Measurements from ENCODE around the gene PCDHGA12. TPM values are rescaled to one million over a fixed set of nuclear protein-coding genes. Genes with fewer than 3 reads are reported as not detected.
"Not testable (repeated sequence)": the region's sequence is repeated elsewhere in the genome, so short reads cannot be mapped to it uniquely, and the experiment has no call there.

The PCDHGA12 gene
- total RNA-seq, 1 donor from 2014 or later: 10.6 TPM

- Histone ChIP-seq H3K27me3 (no peaks in the 10 kb centered on the region), H3K4me3 (peak overlapping the region in 1 of 2 donors; percentile 14), H3K36me3 (peaks cover 0 to 20% of the 10 kb centered on the region in 2 donors), H3K27ac (no peak overlapping the region), H3K4me1 (no peaks in the 10 kb centered on the region), H3K9me3 (peaks cover 82% of the 10 kb centered on the region)
- intact Hi-C loops (cut with DNase I): no loop called here
- TF ChIP-seq POLR2A (IDR thresholded peaks at IDR 0.05): no peak
- TF ChIP-seq POLR2AphosphoS5 (IDR thresholded peaks at IDR 0.05; ENCODE audit: insufficient read depth in 1 of 2, low read depth in 1 of 2): no peak
- TF ChIP-seq, protein P1, sequence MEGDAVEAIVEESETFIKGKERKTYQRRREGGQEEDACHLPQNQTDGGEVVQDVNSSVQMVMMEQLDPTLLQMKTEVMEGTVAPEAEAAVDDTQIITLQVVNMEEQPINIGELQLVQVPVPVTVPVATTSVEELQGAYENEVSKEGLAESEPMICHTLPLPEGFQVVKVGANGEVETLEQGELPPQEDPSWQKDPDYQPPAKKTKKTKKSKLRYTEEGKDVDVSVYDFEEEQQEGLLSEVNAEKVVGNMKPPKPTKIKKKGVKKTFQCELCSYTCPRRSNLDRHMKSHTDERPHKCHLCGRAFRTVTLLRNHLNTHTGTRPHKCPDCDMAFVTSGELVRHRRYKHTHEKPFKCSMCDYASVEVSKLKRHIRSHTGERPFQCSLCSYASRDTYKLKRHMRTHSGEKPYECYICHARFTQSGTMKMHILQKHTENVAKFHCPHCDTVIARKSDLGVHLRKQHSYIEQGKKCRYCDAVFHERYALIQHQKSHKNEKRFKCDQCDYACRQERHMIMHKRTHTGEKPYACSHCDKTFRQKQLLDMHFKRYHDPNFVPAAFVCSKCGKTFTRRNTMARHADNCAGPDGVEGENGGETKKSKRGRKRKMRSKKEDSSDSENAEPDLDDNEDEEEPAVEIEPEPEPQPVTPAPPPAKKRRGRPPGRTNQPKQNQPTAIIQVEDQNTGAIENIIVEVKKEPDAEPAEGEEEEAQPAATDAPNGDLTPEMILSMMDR (IDR thresholded peaks at IDR 0.05): no peak
- no peak for DNase-seq (ENCODE audit: extremely low spot score in 2 of 2)
Measured at GRCh38 chr5:141403387-141403786, 26.9 kb upstream of the PCDHGA12 start.

DNA sequence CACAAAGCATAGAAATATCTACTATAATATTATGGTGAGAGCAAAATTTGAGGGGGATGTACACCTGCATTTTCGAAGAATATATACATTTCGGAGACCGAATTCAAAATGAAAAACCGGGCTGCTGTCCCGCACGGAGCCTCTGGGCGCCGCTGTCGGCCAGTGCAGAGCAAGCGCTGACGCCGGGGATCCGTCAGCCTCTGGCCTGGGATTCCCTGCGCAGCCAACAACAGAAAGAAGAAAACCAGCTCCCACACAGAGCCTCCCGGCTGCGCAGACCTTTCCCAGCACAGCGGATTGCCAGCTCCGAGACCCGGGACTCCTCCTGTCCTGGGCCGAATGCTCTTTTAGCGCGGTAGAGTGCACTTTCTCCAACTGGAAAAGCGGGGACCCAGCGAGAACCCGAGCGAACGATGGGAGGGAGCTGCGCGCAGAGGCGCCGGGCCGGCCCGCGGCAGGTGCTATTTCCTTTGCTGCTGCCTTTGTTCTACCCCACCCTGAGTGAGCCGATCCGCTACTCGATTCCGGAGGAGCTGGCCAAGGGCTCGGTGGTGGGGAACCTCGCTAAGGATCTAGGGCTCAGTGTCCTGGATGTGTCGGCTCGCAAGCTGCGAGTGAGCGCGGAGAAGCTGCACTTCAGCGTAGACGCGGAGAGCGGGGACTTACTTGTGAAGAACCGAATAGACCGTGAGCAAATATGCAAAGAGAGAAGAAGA, 22.4 kb upstream of the PCDHGA12 start, which contains the start of gene PCDHGB6:
Gene PCDHGB6 (plus strand): TSS at position 232 of the 716 bp plus-strand sequence. CDS start 182 bp downstream, at position 414.
- H3K4me1 ChIP-seq; H3K27ac ChIP-seq; H3K27me3 ChIP-seq; DNase-seq (ENCODE audit: extremely low spot score in 2 of 2); intact Hi-C loops (cut with DNase I); H3K36me3 ChIP-seq: not testable (repeated sequence)
- Histone ChIP-seq H3K9me3 (peaks cover 87% of the 10 kb centered on the region), H3K4me3 (peak within 1 kb of the TSS; percentile 5 to 13)
- TF ChIP-seq, protein P1 (IDR thresholded peaks at IDR 0.05): peak in 1 of 3 experiments; percentile 22

- Histone ChIP-seq H3K4me3 (no peak overlapping the region), H3K4me1 (no peaks in the 10 kb centered on the region), H3K27me3 (no peaks in the 10 kb centered on the region), H3K36me3 (peaks cover 0 to 6% of the 10 kb centered on the region in 2 donors), H3K9me3 (peaks cover 87% of the 10 kb centered on the region), H3K27ac (no peak overlapping the region)
- intact Hi-C loops (cut with DNase I): loop anchor here (10.0 kb wide), 2 partner anchors 115 to 155 kb away; no protein-coding TSS in a partner anchor
- DNase-seq (ENCODE audit: extremely low spot score in 2 of 2): no peak
- TF ChIP-seq, protein P1 (IDR thresholded peaks at IDR 0.05): no peak
- TF ChIP-seq POLR2AphosphoS5 (IDR thresholded peaks at IDR 0.05; ENCODE audit: insufficient read depth in 1 of 2, low read depth in 1 of 2) (no peak), POLR2A (IDR thresholded peaks at IDR 0.05) (no peak)
Measured at GRCh38 chr5:141409598-141410306, 20.6 kb upstream of the PCDHGA12 start.

DNA sequence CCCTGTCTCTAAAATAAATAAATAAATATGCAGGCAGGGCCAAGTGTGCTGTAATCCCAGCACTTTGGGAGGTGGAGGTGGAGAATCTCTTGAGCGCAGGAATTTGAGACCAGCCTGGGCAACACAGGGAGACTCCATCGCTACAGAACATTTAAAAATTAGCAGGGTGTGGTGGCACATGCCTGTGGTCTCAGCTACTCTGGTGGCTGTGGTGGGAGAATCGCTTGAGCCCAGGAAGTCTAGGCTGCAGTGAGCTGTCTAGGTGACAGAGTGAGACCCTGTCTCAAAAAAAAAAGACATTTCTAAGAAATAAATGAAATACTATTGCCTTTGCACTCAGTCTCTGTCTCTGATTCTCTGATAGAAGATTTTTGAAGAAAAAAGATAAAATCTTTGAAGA, 18.7 kb upstream of the PCDHGA12 start:
- Histone ChIP-seq H3K4me1 (no peaks in the 10 kb centered on the region), H3K4me3 (no peak overlapping the region), H3K9me3 (peaks cover 81% of the 10 kb centered on the region), H3K27ac (no peak overlapping the region), H3K36me3 (peaks cover 0 to 6% of the 10 kb centered on the region in 2 donors), H3K27me3 (no peaks in the 10 kb centered on the region)
- no peak for DNase-seq (ENCODE audit: extremely low spot score in 2 of 2)
- TF ChIP-seq POLR2AphosphoS5 (IDR thresholded peaks at IDR 0.05; ENCODE audit: insufficient read depth in 1 of 2, low read depth in 1 of 2) (no peak), POLR2A (IDR thresholded peaks at IDR 0.05) (no peak)
- TF ChIP-seq, protein P1 (IDR thresholded peaks at IDR 0.05): no peak
- intact Hi-C loops (cut with DNase I): loop anchor here (10.0 kb wide), 2 partner anchors 113 to 153 kb away; no protein-coding TSS in a partner anchor
